ENCODE measurements around the gene AOC2.

Gene AOC2

GRCh38 chr17:42817866-42818265 is 26.5 kb upstream of the AOC2 start:
- Histone ChIP-seq H3K9me3 (ENCODE audit: control insufficient read depth, insufficient read depth, low read length) (no peaks in the 10 kb centered on the region), H3K79me2 (ENCODE audit: control insufficient read depth, low read length) (peaks cover 16% of the 10 kb centered on the region), H3K4me3 (ENCODE audit: low read length) (no peak overlapping the region), H3K9me2 (replicated peaks; ENCODE audit: control insufficient read depth, low read length) (no peaks in the 10 kb centered on the region), H3K4me2 (ENCODE audit: low read length) (no peak overlapping the region), H3K27ac (ENCODE audit: low read depth, low read length) (no peak overlapping the region), H3K27me3 (ENCODE audit: control insufficient read depth, low read length) (no peaks in the 10 kb centered on the region), H3F3A (ENCODE audit: control insufficient read depth, insufficient read depth) (peaks cover 3% of the 10 kb centered on the region), H4K20me1 (ENCODE audit: control insufficient read depth, insufficient read depth, low read depth, low read length) (no peaks in the 10 kb centered on the region), H3K4me1 (ENCODE audit: control insufficient read depth, low read length) (peaks cover 4% of the 10 kb centered on the region), H3K36me3 (ENCODE audit: control insufficient read depth, low read length) (peaks cover 74% of the 10 kb centered on the region)
- no peak for TF ChIP-seq CTCF (IDR thresholded peaks at IDR 0.05; ENCODE audit: low read depth, low read length, poor library complexity, severe bottlenecking)
- no peak for TF ChIP-seq EZH2phosphoT487 (IDR thresholded peaks at IDR 0.05; ENCODE audit: borderline replicate concordance, low read length)

DNA sequence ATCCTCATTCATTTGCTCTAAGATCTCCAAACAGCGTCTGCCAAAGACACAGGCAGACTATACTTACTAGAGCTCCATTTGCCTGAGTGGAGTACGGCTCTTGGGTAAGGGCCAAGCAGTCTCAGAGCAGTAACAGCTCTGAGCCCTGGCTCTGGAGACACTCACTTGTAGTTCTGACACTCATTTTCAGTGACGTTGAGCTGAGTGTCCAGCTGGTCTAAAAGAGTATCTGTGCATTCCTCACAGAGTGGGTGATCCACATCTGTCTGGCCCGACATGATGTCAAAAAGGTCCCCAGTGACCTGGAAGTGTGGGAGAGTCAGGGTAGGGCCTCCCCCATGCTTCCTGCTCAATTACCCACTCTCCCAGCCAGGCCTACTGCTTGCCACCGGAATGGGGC is 26.0 kb upstream of the AOC2 start:
- H3K9me3 ChIP-seq (ENCODE audit: control insufficient read depth, insufficient read depth, low read length): no peaks in the 10 kb centered on the region
- H3K36me3 ChIP-seq (ENCODE audit: control insufficient read depth, low read length): peaks cover 74% of the 10 kb centered on the region
- peaks cover 3% of the 10 kb centered on the region for H3F3A ChIP-seq (ENCODE audit: control insufficient read depth, insufficient read depth)
- H3K4me1 ChIP-seq (ENCODE audit: control insufficient read depth, low read length): peaks cover 9% of the 10 kb centered on the region
- no peak overlapping the region for H3K4me2 ChIP-seq (ENCODE audit: low read length)
- H3K27ac ChIP-seq (ENCODE audit: low read depth, low read length): no peak overlapping the region
- H3K27me3 ChIP-seq (ENCODE audit: control insufficient read depth, low read length): no peaks in the 10 kb centered on the region
- H3K9me2 ChIP-seq (replicated peaks; ENCODE audit: control insufficient read depth, low read length): no peaks in the 10 kb centered on the region
- TF ChIP-seq EZH2phosphoT487 (IDR thresholded peaks at IDR 0.05; ENCODE audit: borderline replicate concordance, low read length): no peak
- TF ChIP-seq CTCF (IDR thresholded peaks at IDR 0.05; ENCODE audit: low read depth, low read length, poor library complexity, severe bottlenecking): no peak
- no peaks in the 10 kb centered on the region for H4K20me1 ChIP-seq (ENCODE audit: control insufficient read depth, insufficient read depth, low read depth, low read length)
- peaks cover 21% of the 10 kb centered on the region for H3K79me2 ChIP-seq (ENCODE audit: control insufficient read depth, low read length)
- H3K4me3 ChIP-seq (ENCODE audit: low read length): no peak overlapping the region

DNA sequence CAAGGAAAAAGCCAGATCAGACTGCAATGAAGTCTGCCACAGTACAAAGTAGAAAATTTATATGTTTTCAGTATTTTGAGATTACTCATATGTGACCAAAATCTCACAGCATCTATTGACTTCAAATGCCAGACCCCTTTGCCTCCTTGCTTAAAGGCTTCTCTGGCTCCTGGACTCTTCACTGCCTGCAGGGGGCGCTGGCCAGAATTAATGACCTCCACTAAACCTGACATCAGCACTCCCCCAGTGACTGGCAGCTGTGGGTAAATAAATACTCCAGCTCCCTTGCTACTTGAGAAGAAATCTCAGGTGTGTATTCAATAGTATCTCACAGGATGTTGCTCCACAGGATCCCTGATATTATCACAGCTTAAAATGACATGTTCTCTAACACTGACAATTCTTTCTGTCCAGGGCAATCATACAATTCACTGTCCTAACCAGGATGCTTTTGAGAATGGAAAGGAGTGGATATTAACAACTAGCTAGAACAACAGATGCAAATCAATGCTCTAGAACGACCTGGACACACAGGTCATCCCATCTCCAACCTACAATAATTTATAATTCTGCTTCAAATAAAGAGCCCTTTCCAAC is 24.3 kb upstream of the AOC2 start:
- H3K4me2 ChIP-seq (ENCODE audit: low read length): no peak overlapping the region
- no peaks in the 10 kb centered on the region for H3K9me2 ChIP-seq (replicated peaks; ENCODE audit: control insufficient read depth, low read length)
- peaks cover 16% of the 10 kb centered on the region for H3K4me1 ChIP-seq (ENCODE audit: control insufficient read depth, low read length)
- no peak overlapping the region for H3K27ac ChIP-seq (ENCODE audit: low read depth, low read length)
- H3K36me3 ChIP-seq (ENCODE audit: control insufficient read depth, low read length): peaks cover 62% of the 10 kb centered on the region
- H3F3A ChIP-seq (ENCODE audit: control insufficient read depth, insufficient read depth): peaks cover 3% of the 10 kb centered on the region
- peak; percentile 92 for TF ChIP-seq CTCF (IDR thresholded peaks at IDR 0.05; ENCODE audit: low read depth, low read length, poor library complexity, severe bottlenecking)
- TF ChIP-seq EZH2phosphoT487 (IDR thresholded peaks at IDR 0.05; ENCODE audit: borderline replicate concordance, low read length): no peak
- H3K9me3 ChIP-seq (ENCODE audit: control insufficient read depth, insufficient read depth, low read length): no peaks in the 10 kb centered on the region
- no peaks in the 10 kb centered on the region for H3K27me3 ChIP-seq (ENCODE audit: control insufficient read depth, low read length)
- H3K4me3 ChIP-seq (ENCODE audit: low read length): no peak overlapping the region
- H3K79me2 ChIP-seq (ENCODE audit: control insufficient read depth, low read length): peaks cover 28% of the 10 kb centered on the region
- no peaks in the 10 kb centered on the region for H4K20me1 ChIP-seq (ENCODE audit: control insufficient read depth, insufficient read depth, low read depth, low read length)

Data from DOHH2 (cell line).